HCT116 (cell line): ENCODE results near the gene HCLS1. TPM values are rescaled to one million over a fixed set of nuclear protein-coding genes. Genes with fewer than 3 reads are reported as not detected.

ENCODE experiments used
- ATAC-seq: fragments of 200-7000 bp; cut with Tn5 transposase; 2 replicates; pipeline ENCODE4 v1.9.1; 2020; ENCODE audit warnings: mild to moderate bottlenecking, moderate library complexity
- BruUV-seq: library from RNA; stranded (reverse); fragments of 400-500 nt; replicated peaks from 2 replicates; lab custom pipeline; 2021; lab: Mats Ljungman, UMichigan
- CTCF ChIA-PET: fragments of 300-600 bp; sonication (Branson Sonifier 250); formaldehyde crosslinking; loops from one replicate; lab custom pipeline; 2021; ENCODE audit warnings: antibody characterized with exemption; lab: Charles Lee
- POLR2A ChIA-PET: fragments of 300-600, 350-600 bp; sonication (Branson Sonifier 250); formaldehyde crosslinking; loops from one replicate; lab custom pipeline; 2021; ENCODE audit warnings: antibody characterized with exemption; lab: Charles Lee
- RAD21 ChIA-PET, 2 experiments: fragments of 300-600 bp; sonication (Branson Sonifier 250); formaldehyde crosslinking; loops; one replicate each; lab custom pipeline; 2023; ENCODE audit warnings: low total read pairs in 2 of 2; ENCODE audit not compliant: uncharacterized antibody in 2 of 2, unreplicated experiment in 2 of 2, low non-redundant PET in 1 of 2; lab: Charles Lee
- DNase-seq: peaks from one replicate; pipeline ENCODE4 v3.0.0-alpha.2; 2010; ENCODE audit warnings: low read depth, low spot score
- H2AFZ ChIP-seq: fragments of 200-600 bp; shearing (Covaris generic), sonication (generic); 2 replicates; pipeline ENCODE4 v1.6.1; 2017; ENCODE audit warnings: low read depth, mixed run types, mixed read lengths, antibody characterized with exemption, low read length; ENCODE audit not compliant: poor library complexity, severe bottlenecking
- H3K27ac ChIP-seq: 2 replicates; pipeline ENCODE4 v1.5.1; 2012; ENCODE audit warnings: low read depth, low read length
- H3K27me3 ChIP-seq: fragments of 200-600 bp; sonication (generic); 2 replicates; pipeline ENCODE4 v1.6.1; 2016; ENCODE audit warnings: mixed run types, low read length, mixed read lengths; ENCODE audit not compliant: insufficient read depth
- H3K36me3 ChIP-seq, 2 experiments: fragments of 200-500 bp in 1 of 2; fragments of 200-600 bp in 1 of 2; sonication (Bioruptor generic) in 1 of 2; sonication (generic) in 1 of 2; 2 replicates each; pipeline versions ENCODE4 v1.5.1 to v1.6.1; 2014 to 2016; ENCODE audit warnings: low read length in 2 of 2, inconsistent platforms in 1 of 2, mixed read lengths in 1 of 2, mixed run types in 1 of 2; ENCODE audit not compliant: insufficient read depth in 2 of 2, control insufficient read depth in 1 of 2
- H3K4me1 ChIP-seq, 2 experiments: fragments of 200-600 bp in 1 of 2; sonication (generic) in 1 of 2; 2 replicates each; pipeline versions ENCODE4 v1.5.1 to v1.6.1; 2012 to 2017; ENCODE audit warnings: low read length in 2 of 2, inconsistent platforms in 1 of 2, mild to moderate bottlenecking in 1 of 2, mixed read lengths in 1 of 2, mixed run types in 1 of 2, moderate library complexity in 1 of 2; ENCODE audit not compliant: insufficient read depth in 2 of 2, control insufficient read depth in 1 of 2
- H3K4me2 ChIP-seq: fragments of 200-600 bp; sonication (generic); 2 replicates; pipeline ENCODE4 v1.6.1; 2017; ENCODE audit warnings: mixed run types, low read length, mixed read lengths
- H3K4me3 ChIP-seq, 2 experiments: fragments of 200-600 bp in 1 of 2; sonication (generic) in 1 of 2; replicated peaks in 1 of 2; 2 replicates each; pipeline ENCODE4 v1.5.1; 2011 to 2016; ENCODE audit warnings: low read length in 2 of 2, control low read depth in 1 of 2, low read depth in 1 of 2, mild to moderate bottlenecking in 1 of 2, mixed read lengths in 1 of 2, mixed run types in 1 of 2
- H3K79me2 ChIP-seq: fragments of 200-600 bp; sonication (generic); 2 replicates; pipeline ENCODE4 v1.6.1; 2017; ENCODE audit warnings: mild to moderate bottlenecking, mixed run types, low read length, moderate library complexity, mixed read lengths; ENCODE audit not compliant: insufficient read depth
- H3K9ac ChIP-seq: fragments of 200-600 bp; sonication (generic); 2 replicates; pipeline ENCODE4 v1.6.1; 2016; ENCODE audit warnings: low read length, mixed read lengths
- H3K9me2 ChIP-seq: fragments of 200-600 bp; sonication (generic), shearing (Covaris generic); 2 replicates; pipeline ENCODE4 v1.6.1; 2017; ENCODE audit warnings: mixed run types, mild to moderate bottlenecking, moderate library complexity; ENCODE audit not compliant: insufficient read depth
- H3K9me3 ChIP-seq, 2 experiments: fragments of 200-500 bp in 1 of 2; fragments of 200-600 bp in 1 of 2; sonication (Bioruptor generic) in 1 of 2; sonication (generic) in 1 of 2; 2 replicates each; pipeline ENCODE4 v1.6.1; 2014 to 2017; ENCODE audit warnings: low read length in 2 of 2, mixed read lengths in 2 of 2, inconsistent platforms in 1 of 2, low read depth in 1 of 2, mild to moderate bottlenecking in 1 of 2, mixed run types in 1 of 2, moderate library complexity in 1 of 2; ENCODE audit not compliant: control insufficient read depth in 1 of 2, insufficient read depth in 1 of 2
- H4K20me1 ChIP-seq: fragments of 200-600 bp; sonication (generic), shearing (Covaris generic); 2 replicates; pipeline ENCODE4 v1.6.1; 2017; ENCODE audit warnings: mixed run types, mild to moderate bottlenecking, moderate library complexity; ENCODE audit not compliant: insufficient read depth
- ATF3 ChIP-seq: IDR thresholded peaks from 2 replicates; pipeline ENCODE4 v1.6.1; 2012
- CTCF ChIP-seq, 3 experiments: fragments of 200-600 bp in 1 of 3; sonication (generic) in 1 of 3; IDR thresholded peaks in 2 of 3; conservative IDR thresholded peaks in 1 of 3; 2 replicates each; pipeline ENCODE4 v1.5.1; 2012 to 2017; ENCODE audit warnings: low read depth in 2 of 3, low read length in 2 of 3, antibody characterized with exemption in 1 of 3, borderline replicate concordance in 1 of 3, control low read depth in 1 of 3, mild to moderate bottlenecking in 1 of 3, mixed read lengths in 1 of 3, mixed run types in 1 of 3, moderate library complexity in 1 of 3; ENCODE audit not compliant: insufficient read depth in 1 of 3
- EGR1 ChIP-seq: IDR thresholded peaks from 2 replicates; pipeline ENCODE4 v1.6.1; 2012; ENCODE audit warnings: low read depth
- EZH2 ChIP-seq: fragments of 200-600 bp; sonication (generic); IDR thresholded peaks from 2 replicates; pipeline ENCODE4 v1.6.1; 2017; ENCODE audit warnings: antibody characterized with exemption, mixed run types
- POLR2A ChIP-seq: IDR thresholded peaks from 2 replicates; pipeline ENCODE4 v1.7.0; 2011; ENCODE audit warnings: borderline replicate concordance; ENCODE audit not compliant: insufficient read depth, insufficient read length; ENCODE audit errors: extremely low read depth
- SIN3A ChIP-seq: IDR thresholded peaks from 2 replicates; pipeline ENCODE4 v1.6.1; 2012; ENCODE audit warnings: low read depth
- SP1 ChIP-seq: IDR thresholded peaks from 2 replicates; pipeline ENCODE4 v1.6.1; 2012; ENCODE audit warnings: low read depth
- SRF ChIP-seq: IDR thresholded peaks from 2 replicates; pipeline ENCODE4 v1.6.1; 2012; ENCODE audit warnings: low read depth
- YY1 ChIP-seq: IDR thresholded peaks from 2 replicates; pipeline ENCODE4 v1.6.1; 2011; ENCODE audit warnings: low read length, low read depth, moderate library complexity, mild to moderate bottlenecking; ENCODE audit not compliant: insufficient replicate concordance; ENCODE audit errors: extremely low read depth
- ZFX ChIP-seq: fragments of 450-650 bp; IDR thresholded peaks from 2 replicates; pipeline ENCODE4 v1.6.1; 2017
- ZNF274 ChIP-seq: fragments of 200-500 bp; sonication (Bioruptor generic); IDR thresholded peaks from 2 replicates; pipeline ENCODE4 v1.6.1; 2014; ENCODE audit warnings: mild to moderate bottlenecking, low read depth, low read length, inconsistent platforms
- intact Hi-C: fragments of 100-400 bp; cut with micrococcal nuclease; formaldehyde crosslinking; loops from 2 replicates; pipeline ENCODE4 v1.10.0; 2022
- total RNA-seq: library from RNA; stranded (reverse); gene quantifications from one replicate; pipeline ENCODE4 v1.2.1, GENCODE V29; 2021; ENCODE audit not compliant: unreplicated experiment
- TF ChIP-seq, protein P1 (sequence below): IDR thresholded peaks from 2 replicates; pipeline ENCODE4 v1.6.1; 2012; ENCODE audit warnings: low read depth
- TF ChIP-seq, protein P2 (sequence below): IDR thresholded peaks from 2 replicates; pipeline ENCODE4 v1.6.1; 2011; ENCODE audit warnings: mild to moderate bottlenecking, low read length, moderate library complexity; ENCODE audit not compliant: insufficient replicate concordance; ENCODE audit errors: extremely low read depth

Gene HCLS1
- total RNA-seq, 1 experiment from 2014 or later = 1.6 TPM

DNA sequence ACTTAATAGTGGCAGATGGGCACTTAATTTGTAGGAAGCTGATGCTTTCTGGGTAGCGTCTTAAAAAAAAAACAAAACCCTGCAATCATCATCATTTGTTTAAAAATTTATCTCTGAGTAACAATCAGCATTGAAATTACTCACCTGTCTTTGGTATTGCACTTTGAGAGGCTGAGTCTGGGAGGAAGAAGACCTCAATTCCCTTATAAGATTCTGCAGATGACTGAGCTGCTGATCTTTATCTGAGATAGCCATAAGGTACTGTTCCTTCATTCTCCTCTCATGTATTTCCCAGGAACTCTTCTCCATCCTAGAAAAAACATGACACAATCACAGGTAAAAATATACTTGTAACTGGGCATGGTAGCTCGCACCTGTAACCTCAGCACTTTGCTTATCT, 16.4 kb upstream of the HCLS1 start:
- Histone ChIP-seq H4K20me1 (no peaks in the 10 kb centered on the region), H3K9me3 (no peaks in the 10 kb centered on the region), H3K9ac (no peak overlapping the region), H3K4me3 (no peak overlapping the region), H3K27me3 (no peaks in the 10 kb centered on the region), H3K9me2 (no peaks in the 10 kb centered on the region), H2AFZ (no peak overlapping the region), H3K27ac (no peak overlapping the region), H3K4me1 (no peaks in the 10 kb centered on the region), H3K36me3 (peaks cover 12 to 22% of the 10 kb centered on the region in 2 experiments; a peak in 3 of 4 replicates), H3K4me2 (no peak overlapping the region), H3K79me2 (no peaks in the 10 kb centered on the region)
- CTCF ChIA-PET = no interaction called here
- BruUV-seq = no TSS peak
- POLR2A ChIA-PET = no interaction called here
- ATAC-seq (no peak), DNase-seq (no peak)
- no peak for TF ChIP-seq ATF3
- TF ChIP-seq EZH2 = no peak
- RAD21 ChIA-PET = no interaction called here
- intact Hi-C loops = no loop called here

- ATAC-seq (no peak), DNase-seq (no peak)
- Histone ChIP-seq H3K4me1 (no peaks in the 10 kb centered on the region), H3K36me3 (peaks cover 8 to 22% of the 10 kb centered on the region in 2 experiments), H3K9ac (no peak overlapping the region), H3K27ac (no peak overlapping the region), H3K9me3 (no peaks in the 10 kb centered on the region), H3K4me2 (no peak overlapping the region), H2AFZ (no peak overlapping the region), H4K20me1 (no peaks in the 10 kb centered on the region), H3K79me2 (no peaks in the 10 kb centered on the region), H3K4me3 (no peak overlapping the region), H3K9me2 (no peaks in the 10 kb centered on the region), H3K27me3 (no peaks in the 10 kb centered on the region)
- intact Hi-C loops = no loop called here
- ChIA-PET RAD21 (no interaction called here), POLR2A (no interaction called here), CTCF (no interaction called here)
- BruUV-seq = no TSS peak
- TF ChIP-seq, protein P1, sequence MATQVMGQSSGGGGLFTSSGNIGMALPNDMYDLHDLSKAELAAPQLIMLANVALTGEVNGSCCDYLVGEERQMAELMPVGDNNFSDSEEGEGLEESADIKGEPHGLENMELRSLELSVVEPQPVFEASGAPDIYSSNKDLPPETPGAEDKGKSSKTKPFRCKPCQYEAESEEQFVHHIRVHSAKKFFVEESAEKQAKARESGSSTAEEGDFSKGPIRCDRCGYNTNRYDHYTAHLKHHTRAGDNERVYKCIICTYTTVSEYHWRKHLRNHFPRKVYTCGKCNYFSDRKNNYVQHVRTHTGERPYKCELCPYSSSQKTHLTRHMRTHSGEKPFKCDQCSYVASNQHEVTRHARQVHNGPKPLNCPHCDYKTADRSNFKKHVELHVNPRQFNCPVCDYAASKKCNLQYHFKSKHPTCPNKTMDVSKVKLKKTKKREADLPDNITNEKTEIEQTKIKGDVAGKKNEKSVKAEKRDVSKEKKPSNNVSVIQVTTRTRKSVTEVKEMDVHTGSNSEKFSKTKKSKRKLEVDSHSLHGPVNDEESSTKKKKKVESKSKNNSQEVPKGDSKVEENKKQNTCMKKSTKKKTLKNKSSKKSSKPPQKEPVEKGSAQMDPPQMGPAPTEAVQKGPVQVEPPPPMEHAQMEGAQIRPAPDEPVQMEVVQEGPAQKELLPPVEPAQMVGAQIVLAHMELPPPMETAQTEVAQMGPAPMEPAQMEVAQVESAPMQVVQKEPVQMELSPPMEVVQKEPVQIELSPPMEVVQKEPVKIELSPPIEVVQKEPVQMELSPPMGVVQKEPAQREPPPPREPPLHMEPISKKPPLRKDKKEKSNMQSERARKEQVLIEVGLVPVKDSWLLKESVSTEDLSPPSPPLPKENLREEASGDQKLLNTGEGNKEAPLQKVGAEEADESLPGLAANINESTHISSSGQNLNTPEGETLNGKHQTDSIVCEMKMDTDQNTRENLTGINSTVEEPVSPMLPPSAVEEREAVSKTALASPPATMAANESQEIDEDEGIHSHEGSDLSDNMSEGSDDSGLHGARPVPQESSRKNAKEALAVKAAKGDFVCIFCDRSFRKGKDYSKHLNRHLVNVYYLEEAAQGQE = no peak
- TF ChIP-seq EZH2 (no peak), ZNF274 (no peak), YY1 (no peak), CTCF (IDR thresholded peaks at IDR 0.05 in 2 of 3, conservative IDR thresholded peaks at IDR 0.05 in 1 of 3; ENCODE audit: borderline replicate concordance in 1 of 3, insufficient read depth in 1 of 3, low read depth in 2 of 3, low read length in 2 of 3) (no peak), SRF (no peak), SP1 (no peak), ZFX (no peak), POLR2A (no peak), SIN3A (no peak), EGR1 (no peak)
- TF ChIP-seq, protein P2, sequence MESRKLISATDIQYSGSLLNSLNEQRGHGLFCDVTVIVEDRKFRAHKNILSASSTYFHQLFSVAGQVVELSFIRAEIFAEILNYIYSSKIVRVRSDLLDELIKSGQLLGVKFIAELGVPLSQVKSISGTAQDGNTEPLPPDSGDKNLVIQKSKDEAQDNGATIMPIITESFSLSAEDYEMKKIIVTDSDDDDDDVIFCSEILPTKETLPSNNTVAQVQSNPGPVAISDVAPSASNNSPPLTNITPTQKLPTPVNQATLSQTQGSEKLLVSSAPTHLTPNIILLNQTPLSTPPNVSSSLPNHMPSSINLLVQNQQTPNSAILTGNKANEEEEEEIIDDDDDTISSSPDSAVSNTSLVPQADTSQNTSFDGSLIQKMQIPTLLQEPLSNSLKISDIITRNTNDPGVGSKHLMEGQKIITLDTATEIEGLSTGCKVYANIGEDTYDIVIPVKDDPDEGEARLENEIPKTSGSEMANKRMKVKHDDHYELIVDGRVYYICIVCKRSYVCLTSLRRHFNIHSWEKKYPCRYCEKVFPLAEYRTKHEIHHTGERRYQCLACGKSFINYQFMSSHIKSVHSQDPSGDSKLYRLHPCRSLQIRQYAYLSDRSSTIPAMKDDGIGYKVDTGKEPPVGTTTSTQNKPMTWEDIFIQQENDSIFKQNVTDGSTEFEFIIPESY = no peak
Measured at GRCh38 chr3:121670676-121671075, 10.0 kb upstream of the HCLS1 start.
